Measurements from ENCODE around the gene TLR7. TPM values are rescaled to one million over a fixed set of nuclear protein-coding genes. Genes with fewer than 3 reads are reported as not detected.

The TLR7 gene
- total RNA-seq, 3 donors from 2014 or later (not counting 1 experiment from before 2014, with no cell fraction given) = 0.14 to 0.73 (median 0.55) TPM

DNA sequence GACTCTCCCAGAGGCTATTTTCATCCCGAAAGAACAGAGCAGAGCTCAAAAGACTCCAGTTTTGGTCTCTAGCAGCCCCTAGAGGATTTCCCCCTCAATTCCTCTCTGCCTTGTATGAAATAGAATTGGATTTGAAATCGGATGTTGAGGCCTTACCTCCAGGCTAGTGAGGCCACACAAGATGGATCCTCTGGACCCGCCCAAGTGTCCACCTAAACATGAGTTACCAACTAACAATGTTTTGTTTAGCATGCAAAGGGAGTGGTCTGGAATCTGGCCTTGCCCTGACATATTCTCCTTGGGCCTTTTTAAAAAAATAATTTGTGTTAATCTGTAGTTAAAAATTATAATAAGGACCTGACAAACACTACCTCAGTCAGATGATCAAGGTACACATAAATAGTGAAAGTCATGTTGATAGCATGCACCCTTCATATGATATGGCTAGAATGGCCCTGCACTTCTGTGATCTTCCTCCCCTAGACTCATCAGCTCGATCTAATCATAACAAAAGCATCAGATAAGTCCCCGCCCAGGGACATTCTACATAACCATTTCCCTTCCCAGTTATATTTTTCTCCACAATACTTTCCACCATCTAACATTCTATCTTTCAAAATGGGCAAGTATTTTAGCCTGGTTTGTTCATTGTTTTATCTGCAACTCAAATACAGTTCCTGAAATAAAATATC, 46.1 kb downstream of the TLR7 start:
- Mint-ChIP-seq H3K27me3 (ENCODE audit: low read depth in 2 of 2) (peaks cover 0 to 13% of the 10 kb centered on the region in 2 donors), H3K9me3 (no peaks in the 10 kb centered on the region), H3K4me3 (no peak overlapping the region), H3K4me1 (no peaks in the 10 kb centered on the region), H3K36me3 (no peaks in the 10 kb centered on the region), H3K27ac (no peak overlapping the region)
- Histone ChIP-seq H3K4me1 (ENCODE audit: control insufficient read depth, insufficient read depth, low read length) (no peaks in the 10 kb centered on the region), H3K27me3 (ENCODE audit: control insufficient read depth, insufficient read depth, low read length) (no peaks in the 10 kb centered on the region), H3K4me3 (ENCODE audit: low read length) (no peak overlapping the region), H3K36me3 (ENCODE audit: control insufficient read depth, insufficient read depth, low read length) (no peaks in the 10 kb centered on the region), H3K27ac (ENCODE audit: low read length) (no peak overlapping the region), H3K9me3 (ENCODE audit: control insufficient read depth, insufficient read depth, low read length) (no peaks in the 10 kb centered on the region)
- 96% methylated on average over 3 of the region's 5 CpGs for WGBS (ENCODE audit: insufficient coverage)
- no peak for DNase-seq
- TF ChIP-seq, protein P1, sequence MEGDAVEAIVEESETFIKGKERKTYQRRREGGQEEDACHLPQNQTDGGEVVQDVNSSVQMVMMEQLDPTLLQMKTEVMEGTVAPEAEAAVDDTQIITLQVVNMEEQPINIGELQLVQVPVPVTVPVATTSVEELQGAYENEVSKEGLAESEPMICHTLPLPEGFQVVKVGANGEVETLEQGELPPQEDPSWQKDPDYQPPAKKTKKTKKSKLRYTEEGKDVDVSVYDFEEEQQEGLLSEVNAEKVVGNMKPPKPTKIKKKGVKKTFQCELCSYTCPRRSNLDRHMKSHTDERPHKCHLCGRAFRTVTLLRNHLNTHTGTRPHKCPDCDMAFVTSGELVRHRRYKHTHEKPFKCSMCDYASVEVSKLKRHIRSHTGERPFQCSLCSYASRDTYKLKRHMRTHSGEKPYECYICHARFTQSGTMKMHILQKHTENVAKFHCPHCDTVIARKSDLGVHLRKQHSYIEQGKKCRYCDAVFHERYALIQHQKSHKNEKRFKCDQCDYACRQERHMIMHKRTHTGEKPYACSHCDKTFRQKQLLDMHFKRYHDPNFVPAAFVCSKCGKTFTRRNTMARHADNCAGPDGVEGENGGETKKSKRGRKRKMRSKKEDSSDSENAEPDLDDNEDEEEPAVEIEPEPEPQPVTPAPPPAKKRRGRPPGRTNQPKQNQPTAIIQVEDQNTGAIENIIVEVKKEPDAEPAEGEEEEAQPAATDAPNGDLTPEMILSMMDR (IDR thresholded peaks at IDR 0.05) = no peak
- no peak for ATAC-seq
- intact Hi-C loops (cut with micrococcal nuclease) = no loop called here

DNA sequence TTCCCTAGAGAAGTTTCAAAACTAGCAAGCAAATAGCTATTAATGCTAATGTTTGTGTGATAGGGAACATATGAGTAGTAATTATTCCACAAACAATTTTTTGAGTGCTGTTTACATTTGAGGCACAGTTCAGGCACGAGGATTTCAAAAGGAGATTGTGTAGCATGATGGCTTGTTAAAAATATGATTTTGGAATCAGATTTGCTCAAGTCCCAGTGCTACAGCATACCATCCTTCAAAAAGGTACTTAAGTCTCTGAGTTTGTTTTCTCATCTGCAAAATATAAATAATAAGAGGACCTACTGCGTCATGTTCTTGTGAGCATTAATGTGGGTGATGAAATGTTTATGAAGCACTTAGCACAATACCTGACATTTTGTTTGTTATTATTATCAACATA, 50.9 kb downstream of the TLR7 start:
- Histone ChIP-seq H3K27me3 (ENCODE audit: control insufficient read depth, insufficient read depth, low read length) (no peaks in the 10 kb centered on the region), H3K27ac (ENCODE audit: low read length) (no peak overlapping the region), H3K4me3 (ENCODE audit: low read length) (no peak overlapping the region), H3K9me3 (ENCODE audit: control insufficient read depth, insufficient read depth, low read length) (no peaks in the 10 kb centered on the region), H3K36me3 (ENCODE audit: control insufficient read depth, insufficient read depth, low read length) (no peaks in the 10 kb centered on the region), H3K4me1 (ENCODE audit: control insufficient read depth, insufficient read depth, low read length) (no peaks in the 10 kb centered on the region)
- Mint-ChIP-seq H3K27me3 (ENCODE audit: low read depth in 2 of 2) (peaks cover 0 to 31% of the 10 kb centered on the region in 2 donors), H3K4me3 (no peak overlapping the region), H3K36me3 (no peaks in the 10 kb centered on the region), H3K27ac (no peak overlapping the region), H3K4me1 (no peaks in the 10 kb centered on the region), H3K9me3 (no peaks in the 10 kb centered on the region)
- DNase-seq (no peak), ATAC-seq (no peak)
- TF ChIP-seq, protein P1 (IDR thresholded peaks at IDR 0.05) = no peak
- WGBS (ENCODE audit: insufficient coverage) = 100% methylated on average over 1 of the region's 2 CpGs
- intact Hi-C loops (cut with micrococcal nuclease) = no loop called here

DNA sequence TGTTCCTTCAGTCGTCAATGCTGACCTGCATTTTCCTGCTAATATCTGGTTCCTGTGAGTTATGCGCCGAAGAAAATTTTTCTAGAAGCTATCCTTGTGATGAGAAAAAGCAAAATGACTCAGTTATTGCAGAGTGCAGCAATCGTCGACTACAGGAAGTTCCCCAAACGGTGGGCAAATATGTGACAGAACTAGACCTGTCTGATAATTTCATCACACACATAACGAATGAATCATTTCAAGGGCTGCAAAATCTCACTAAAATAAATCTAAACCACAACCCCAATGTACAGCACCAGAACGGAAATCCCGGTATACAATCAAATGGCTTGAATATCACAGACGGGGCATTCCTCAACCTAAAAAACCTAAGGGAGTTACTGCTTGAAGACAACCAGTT, 52.2 kb downstream of the TLR7 start:
- H3K4me3 ChIP-seq (ENCODE audit: low read length) = no peak overlapping the region
- 65% methylated on average over 10 of the region's 10 CpGs for WGBS (ENCODE audit: insufficient coverage)
- Mint-ChIP-seq H3K4me3 (no peak overlapping the region), H3K27ac (no peak overlapping the region), H3K36me3 (no peaks in the 10 kb centered on the region), H3K27me3 (ENCODE audit: low read depth in 2 of 2) (peaks cover 0 to 44% of the 10 kb centered on the region in 2 donors), H3K9me3 (no peaks in the 10 kb centered on the region), H3K4me1 (no peaks in the 10 kb centered on the region)
- DNase-seq (peak in 1 of 2 donors; percentile 3), ATAC-seq (peak; percentile 35 to 47 (median 36))
- intact Hi-C loops (cut with micrococcal nuclease) = no loop called here
- H3K4me1 ChIP-seq (ENCODE audit: control insufficient read depth, insufficient read depth, low read length) = no peaks in the 10 kb centered on the region
- no peaks in the 10 kb centered on the region for H3K36me3 ChIP-seq (ENCODE audit: control insufficient read depth, insufficient read depth, low read length)
- H3K27me3 ChIP-seq (ENCODE audit: control insufficient read depth, insufficient read depth, low read length) = no peaks in the 10 kb centered on the region
- H3K9me3 ChIP-seq (ENCODE audit: control insufficient read depth, insufficient read depth, low read length) = no peaks in the 10 kb centered on the region
- TF ChIP-seq, protein P1 (IDR thresholded peaks at IDR 0.05) = no peak
- H3K27ac ChIP-seq (ENCODE audit: low read length) = no peak overlapping the region

DNA sequence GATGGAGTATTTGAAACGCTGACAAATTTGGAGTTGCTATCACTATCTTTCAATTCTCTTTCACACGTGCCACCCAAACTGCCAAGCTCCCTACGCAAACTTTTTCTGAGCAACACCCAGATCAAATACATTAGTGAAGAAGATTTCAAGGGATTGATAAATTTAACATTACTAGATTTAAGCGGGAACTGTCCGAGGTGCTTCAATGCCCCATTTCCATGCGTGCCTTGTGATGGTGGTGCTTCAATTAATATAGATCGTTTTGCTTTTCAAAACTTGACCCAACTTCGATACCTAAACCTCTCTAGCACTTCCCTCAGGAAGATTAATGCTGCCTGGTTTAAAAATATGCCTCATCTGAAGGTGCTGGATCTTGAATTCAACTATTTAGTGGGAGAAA, 52.7 kb downstream of the TLR7 start:
- Mint-ChIP-seq H3K27me3 (ENCODE audit: low read depth in 2 of 2) (peaks cover 3 to 45% of the 10 kb centered on the region in 2 donors), H3K27ac (no peak overlapping the region), H3K9me3 (no peaks in the 10 kb centered on the region), H3K4me3 (no peak overlapping the region), H3K36me3 (no peaks in the 10 kb centered on the region), H3K4me1 (no peaks in the 10 kb centered on the region)
- Histone ChIP-seq H3K27ac (ENCODE audit: low read length) (no peak overlapping the region), H3K4me3 (ENCODE audit: low read length) (no peak overlapping the region), H3K4me1 (ENCODE audit: control insufficient read depth, insufficient read depth, low read length) (no peaks in the 10 kb centered on the region), H3K9me3 (ENCODE audit: control insufficient read depth, insufficient read depth, low read length) (no peaks in the 10 kb centered on the region), H3K27me3 (ENCODE audit: control insufficient read depth, insufficient read depth, low read length) (no peaks in the 10 kb centered on the region), H3K36me3 (ENCODE audit: control insufficient read depth, insufficient read depth, low read length) (no peaks in the 10 kb centered on the region)
- TF ChIP-seq, protein P1 (IDR thresholded peaks at IDR 0.05) = no peak
- WGBS (ENCODE audit: insufficient coverage) = no CpG with 5 or more reads among the region's 8 CpGs
- no peak for DNase-seq
- intact Hi-C loops (cut with micrococcal nuclease) = no loop called here
- no peak for ATAC-seq

Measured in natural killer cell (primary cell).